ENCODE measurements around the gene KIF25.

DNA sequence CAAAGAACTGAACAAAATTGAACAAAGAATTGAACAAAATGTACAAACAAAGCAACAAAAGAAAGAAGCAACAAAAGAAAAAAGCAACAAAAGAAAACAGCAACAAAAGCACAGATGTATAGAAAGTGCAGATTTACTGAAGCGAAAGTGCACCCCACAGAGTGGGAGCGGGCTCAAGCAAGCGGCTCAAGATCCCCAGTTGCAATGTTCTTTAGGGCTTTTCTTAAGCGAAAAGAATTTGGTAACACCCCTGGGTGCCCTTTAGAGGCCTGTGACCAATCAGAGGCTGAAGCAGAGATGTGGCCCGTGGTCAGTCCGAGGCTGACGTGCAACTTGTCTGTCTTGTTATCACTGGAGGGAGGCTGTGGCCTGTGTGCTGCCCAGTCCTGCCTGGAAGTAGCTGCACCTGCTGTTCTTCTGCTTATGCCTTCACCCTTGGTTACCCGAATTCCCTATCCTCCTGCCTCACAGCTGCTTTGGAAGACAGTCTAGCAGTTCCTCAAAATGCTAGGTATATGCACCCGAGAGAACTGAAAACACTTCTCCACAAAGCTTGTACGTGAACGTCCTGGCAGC is 13.2 kb upstream of the KIF25 start:
- TF ChIP-seq CTCF (IDR thresholded peaks at IDR 0.05) (no peak), POLR2AphosphoS5 (IDR thresholded peaks at IDR 0.05) (no peak), POLR2A (IDR thresholded peaks at IDR 0.05) (no peak), EP300 (IDR thresholded peaks at IDR 0.05) (no peak)
